Effector memory CD4-positive, alpha-beta T cell (primary cell): ENCODE data around the gene RABEP1.

Experiments
- DNase-seq, 3 donors: peaks; one replicate each; pipeline ENCODE4 v3.0.0-alpha.2; 2020
- H3K27ac ChIP-seq: 2 replicates; pipeline ENCODE4 v1.7.0; 2013; ENCODE audit warnings: mild to moderate bottlenecking, low read length, moderate library complexity; ENCODE audit not compliant: insufficient read depth, poor library complexity, severe bottlenecking
- H3K27me3 ChIP-seq: replicated peaks from 2 replicates; pipeline ENCODE4 v1.7.0; 2013; ENCODE audit warnings: mild to moderate bottlenecking, low read length; ENCODE audit not compliant: insufficient read depth, control insufficient read depth, poor library complexity, severe bottlenecking
- H3K36me3 ChIP-seq: 2 replicates; pipeline ENCODE4 v1.7.0; 2013; ENCODE audit warnings: mild to moderate bottlenecking, low read length, moderate library complexity; ENCODE audit not compliant: control insufficient read depth, insufficient read depth
- H3K4me1 ChIP-seq: 2 replicates; pipeline ENCODE4 v1.7.0; 2013; ENCODE audit warnings: low read length, mild to moderate bottlenecking; ENCODE audit not compliant: control insufficient read depth, insufficient read depth, poor library complexity, severe bottlenecking
- H3K4me3 ChIP-seq: 2 replicates; pipeline ENCODE4 v1.7.0; 2013; ENCODE audit warnings: low read length, low read depth, mild to moderate bottlenecking; ENCODE audit not compliant: insufficient read depth, poor library complexity, severe bottlenecking
- H3K9me3 ChIP-seq: 2 replicates; pipeline ENCODE4 v1.7.0; 2013; ENCODE audit warnings: mild to moderate bottlenecking, low read length, moderate library complexity; ENCODE audit not compliant: control insufficient read depth

RABEP1 gene

GRCh38 chr17:5269241-5269960, 12.7 kb upstream of the RABEP1 start:
- no peaks in the 10 kb centered on the region for H3K27me3 ChIP-seq
- no peaks in the 10 kb centered on the region for H3K36me3 ChIP-seq
- DNase-seq = no peak
- no peaks in the 10 kb centered on the region for H3K9me3 ChIP-seq
- H3K27ac ChIP-seq = no peak overlapping the region
- no peaks in the 10 kb centered on the region for H3K4me1 ChIP-seq
- no peak overlapping the region for H3K4me3 ChIP-seq

GRCh38 chr17:5272322-5272721, 9.8 kb upstream of the RABEP1 start:
- no peak overlapping the region for H3K4me3 ChIP-seq
- no peak overlapping the region for H3K27ac ChIP-seq
- no peaks in the 10 kb centered on the region for H3K36me3 ChIP-seq
- no peaks in the 10 kb centered on the region for H3K9me3 ChIP-seq
- H3K4me1 ChIP-seq = no peaks in the 10 kb centered on the region
- no peaks in the 10 kb centered on the region for H3K27me3 ChIP-seq
- DNase-seq = no peak

- peak in 2 of 3 donors; percentile 18 to 23 for DNase-seq
- H3K4me1 ChIP-seq = peaks cover 10% of the 10 kb centered on the region
Observed at GRCh38 chr17:5282642-5283217, 646 bp downstream of the RABEP1 start.

GRCh38 chr17:5283571-5284315, 1.7 kb downstream of the RABEP1 start:
- Histone ChIP-seq H3K27me3 (no peaks in the 10 kb centered on the region), H3K4me1 (peaks cover 12% of the 10 kb centered on the region), H3K4me3 (peak overlapping the region; percentile 53), H3K36me3 (no peaks in the 10 kb centered on the region), H3K27ac (no peak overlapping the region), H3K9me3 (no peaks in the 10 kb centered on the region)
- no peak for DNase-seq

More at GRCh38 chr17:5282642-5283217, 646 bp downstream of the RABEP1 start:
- no peak overlapping the region for H3K27ac ChIP-seq
- H3K27me3 ChIP-seq = no peaks in the 10 kb centered on the region
- H3K36me3 ChIP-seq = no peaks in the 10 kb centered on the region
- peak overlapping the region; percentile 53 for H3K4me3 ChIP-seq
- H3K9me3 ChIP-seq = no peaks in the 10 kb centered on the region

GRCh38 chr17:5284681-5285080, 2.6 kb downstream of the RABEP1 start:
- Histone ChIP-seq H3K9me3 (no peaks in the 10 kb centered on the region), H3K4me3 (no peak overlapping the region), H3K36me3 (no peaks in the 10 kb centered on the region), H3K27me3 (no peaks in the 10 kb centered on the region), H3K4me1 (peaks cover 12% of the 10 kb centered on the region), H3K27ac (no peak overlapping the region)
- no peak for DNase-seq

- Histone ChIP-seq H3K27ac (no peak overlapping the region), H3K36me3 (no peaks in the 10 kb centered on the region), H3K4me3 (no peak overlapping the region), H3K27me3 (no peaks in the 10 kb centered on the region), H3K4me1 (peaks cover 12% of the 10 kb centered on the region), H3K9me3 (no peaks in the 10 kb centered on the region)
- DNase-seq = no peak
Observed at GRCh38 chr17:5286846-5287245, 4.8 kb downstream of the RABEP1 start.

GRCh38 chr17:5291683-5292350, 9.7 kb downstream of the RABEP1 start:
- Histone ChIP-seq H3K9me3 (no peaks in the 10 kb centered on the region), H3K36me3 (no peaks in the 10 kb centered on the region), H3K27me3 (no peaks in the 10 kb centered on the region), H3K27ac (no peak overlapping the region), H3K4me1 (peaks cover 3% of the 10 kb centered on the region), H3K4me3 (no peak overlapping the region)
- DNase-seq = no peak

- Histone ChIP-seq H3K27ac (no peak overlapping the region), H3K27me3 (no peaks in the 10 kb centered on the region), H3K4me1 (no peaks in the 10 kb centered on the region), H3K36me3 (no peaks in the 10 kb centered on the region), H3K4me3 (no peak overlapping the region), H3K9me3 (no peaks in the 10 kb centered on the region)
- no peak for DNase-seq
Observed at GRCh38 chr17:5297245-5297644, 15.2 kb downstream of the RABEP1 start.

GRCh38 chr17:5299383-5299782, 17.3 kb downstream of the RABEP1 start:
- no peaks in the 10 kb centered on the region for H3K36me3 ChIP-seq
- H3K4me1 ChIP-seq = no peaks in the 10 kb centered on the region
- DNase-seq = no peak
- no peaks in the 10 kb centered on the region for H3K27me3 ChIP-seq
- no peaks in the 10 kb centered on the region for H3K9me3 ChIP-seq
- H3K4me3 ChIP-seq = no peak overlapping the region
- H3K27ac ChIP-seq = no peak overlapping the region
